GM18505 (cell line): ENCODE results near the gene ZNF70.
"Not testable (repeated sequence)": the region's sequence is repeated elsewhere in the genome, so short reads cannot be mapped to it uniquely, and the experiment has no call there.

Experiments used
- ATAC-seq: cut with Tn5 transposase; IDR thresholded peaks from one replicate; pipeline ENCODE4 v1.9.1; 2021; ENCODE audit not compliant: unreplicated experiment
- POLR2A ChIP-seq: IDR thresholded peaks from 4 replicates; pipeline ENCODE4 v1.6.1; 2011; ENCODE audit warnings: borderline replicate concordance; ENCODE audit not compliant: insufficient read depth, insufficient read length; ENCODE audit errors: extremely low read depth

Gene ZNF70

DNA sequence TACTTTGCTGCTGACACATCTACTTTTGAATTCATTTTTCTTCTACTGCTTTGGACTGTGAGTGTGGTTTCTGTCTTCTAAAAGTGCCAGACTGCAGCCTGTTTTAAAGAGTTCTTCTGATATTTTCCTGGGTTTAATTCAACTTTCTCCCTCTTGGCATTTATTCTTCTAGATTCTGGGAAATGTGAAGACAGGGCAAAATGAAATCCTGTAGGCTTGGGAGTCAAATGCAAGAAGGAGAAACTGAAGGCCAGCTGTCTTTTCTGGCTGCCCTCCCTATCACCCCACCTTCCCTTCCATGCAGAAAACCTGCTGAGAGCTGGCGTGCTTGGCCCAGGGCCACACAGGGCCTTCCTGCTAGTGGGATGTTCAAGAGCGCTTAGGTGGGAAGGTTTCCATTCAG is 7.6 kb downstream of the ZNF70 start:
- TF ChIP-seq POLR2A = no peak
- no peak for ATAC-seq

DNA sequence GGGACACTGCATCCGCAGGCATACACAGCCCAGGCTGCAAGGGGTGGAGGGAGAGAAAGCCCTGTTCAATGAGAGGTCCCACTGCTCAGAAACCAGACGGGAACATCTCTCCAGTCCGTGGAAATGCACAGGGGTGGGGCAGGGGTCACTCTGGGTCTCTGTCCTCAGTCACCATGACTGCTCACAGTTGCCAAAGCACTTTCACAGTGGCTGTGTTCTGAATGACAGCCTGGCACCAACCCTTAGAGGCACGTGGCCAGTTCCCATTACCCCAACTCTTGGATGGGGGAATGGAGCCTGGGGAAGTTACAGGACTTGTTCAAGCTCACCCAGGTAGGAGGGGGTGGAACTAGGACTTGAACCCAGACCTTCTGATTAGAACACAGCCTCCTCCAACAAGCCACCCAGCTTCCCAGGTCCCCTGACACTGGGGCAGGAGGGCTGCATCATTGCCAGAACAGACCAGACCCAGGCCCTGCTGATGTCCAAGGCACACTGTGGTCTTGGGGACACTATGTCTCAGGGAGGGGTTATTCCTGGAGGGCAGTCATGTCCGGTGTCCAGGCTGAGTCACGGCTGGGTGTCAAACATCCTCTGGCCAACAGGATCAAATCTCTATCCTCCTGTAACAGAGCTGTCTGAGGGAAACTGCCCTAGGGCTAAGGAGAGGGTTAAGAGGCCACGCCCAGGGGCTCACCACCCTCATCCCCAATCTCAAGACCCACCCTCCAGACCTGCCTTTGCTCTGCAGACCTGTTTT is 8.2 kb downstream of the ZNF70 start:
- no peak for TF ChIP-seq POLR2A
- ATAC-seq = no peak

DNA sequence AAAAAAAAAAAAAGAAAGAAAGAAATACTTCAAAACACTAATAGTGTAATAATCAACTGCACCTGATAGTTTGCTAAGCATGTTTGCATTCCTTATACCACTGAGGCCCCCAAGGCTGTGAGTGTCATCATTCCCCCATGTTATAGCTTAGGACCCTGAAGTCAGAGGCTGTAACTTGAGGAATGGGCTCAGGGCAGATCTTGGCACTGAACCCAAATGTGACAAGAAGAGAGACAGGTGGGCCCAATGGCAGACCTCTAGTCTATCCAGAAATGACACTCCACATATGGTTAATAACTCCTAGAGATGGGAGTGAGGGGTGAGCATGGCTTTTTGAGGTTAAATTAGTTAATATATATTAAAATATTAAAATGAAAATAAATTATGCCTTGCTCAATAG is 13.2 kb downstream of the ZNF70 start:
- TF ChIP-seq POLR2A = no peak
- ATAC-seq = no peak

DNA sequence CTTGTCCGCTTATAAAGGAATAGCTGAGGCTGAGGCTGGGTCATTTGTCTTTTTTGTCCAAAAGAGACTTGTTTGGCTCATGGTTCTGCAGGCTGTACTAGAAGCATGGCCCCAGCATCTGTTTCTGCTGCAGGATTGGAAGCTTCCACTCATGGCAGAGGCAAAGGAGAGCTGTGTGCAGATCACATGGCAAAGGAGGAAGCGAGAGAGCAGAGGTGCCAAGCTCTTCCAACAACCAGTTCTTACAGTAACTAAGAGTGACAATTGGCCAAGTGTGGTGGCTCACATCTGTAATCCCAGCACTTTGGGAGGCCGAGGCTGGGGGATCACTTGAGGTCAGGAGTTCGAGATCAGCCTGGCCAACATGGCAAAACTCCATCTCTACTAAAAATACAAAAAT is 22.8 kb downstream of the ZNF70 start:
- ATAC-seq = not testable (repeated sequence)

DNA sequence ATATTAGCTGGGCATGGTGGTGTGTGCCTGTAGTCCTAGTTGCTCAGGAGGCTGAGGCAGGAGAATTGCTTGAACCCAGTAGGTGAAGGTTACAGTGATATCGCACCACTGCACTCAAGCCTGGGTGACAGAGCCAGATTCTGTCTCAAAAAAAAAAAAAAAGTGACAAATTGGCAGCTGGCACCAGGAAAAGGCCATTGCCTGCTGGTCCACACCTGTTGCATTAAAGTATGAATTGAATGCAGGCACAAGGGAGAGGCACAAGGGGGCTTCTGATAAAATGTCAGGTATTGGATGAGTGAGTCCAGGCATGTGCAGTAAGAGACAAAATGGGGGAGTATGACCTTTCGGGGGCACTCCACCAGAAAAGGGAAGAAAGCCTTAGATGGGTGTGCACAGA is 28.2 kb downstream of the ZNF70 start:
- no peak for TF ChIP-seq POLR2A
- no peak for ATAC-seq

GRCh38 chr22:23722160-23722559 is 28.8 kb downstream of the ZNF70 start:
- no peak for TF ChIP-seq POLR2A
- no peak for ATAC-seq

DNA sequence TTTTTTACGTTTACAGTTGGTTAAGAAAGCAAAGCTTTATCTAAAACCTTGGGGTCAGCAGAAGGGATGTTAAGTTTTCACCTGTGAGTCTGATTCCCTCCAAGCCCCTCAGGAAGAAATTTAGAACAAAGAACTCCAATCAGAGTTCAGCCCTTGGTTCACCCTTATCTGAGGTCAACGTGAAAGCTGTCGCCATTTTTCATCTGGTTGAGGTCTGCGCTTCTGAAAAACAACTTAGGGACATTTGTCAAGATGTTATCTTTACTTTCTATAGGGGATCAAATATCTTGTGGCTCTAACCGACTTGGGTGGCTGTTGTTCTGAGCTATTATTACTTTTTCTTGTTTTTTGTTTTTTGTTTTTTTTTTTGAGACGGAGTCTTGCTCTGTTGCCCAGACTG is 30.1 kb downstream of the ZNF70 start:
- no peak for TF ChIP-seq POLR2A
- no peak for ATAC-seq

DNA sequence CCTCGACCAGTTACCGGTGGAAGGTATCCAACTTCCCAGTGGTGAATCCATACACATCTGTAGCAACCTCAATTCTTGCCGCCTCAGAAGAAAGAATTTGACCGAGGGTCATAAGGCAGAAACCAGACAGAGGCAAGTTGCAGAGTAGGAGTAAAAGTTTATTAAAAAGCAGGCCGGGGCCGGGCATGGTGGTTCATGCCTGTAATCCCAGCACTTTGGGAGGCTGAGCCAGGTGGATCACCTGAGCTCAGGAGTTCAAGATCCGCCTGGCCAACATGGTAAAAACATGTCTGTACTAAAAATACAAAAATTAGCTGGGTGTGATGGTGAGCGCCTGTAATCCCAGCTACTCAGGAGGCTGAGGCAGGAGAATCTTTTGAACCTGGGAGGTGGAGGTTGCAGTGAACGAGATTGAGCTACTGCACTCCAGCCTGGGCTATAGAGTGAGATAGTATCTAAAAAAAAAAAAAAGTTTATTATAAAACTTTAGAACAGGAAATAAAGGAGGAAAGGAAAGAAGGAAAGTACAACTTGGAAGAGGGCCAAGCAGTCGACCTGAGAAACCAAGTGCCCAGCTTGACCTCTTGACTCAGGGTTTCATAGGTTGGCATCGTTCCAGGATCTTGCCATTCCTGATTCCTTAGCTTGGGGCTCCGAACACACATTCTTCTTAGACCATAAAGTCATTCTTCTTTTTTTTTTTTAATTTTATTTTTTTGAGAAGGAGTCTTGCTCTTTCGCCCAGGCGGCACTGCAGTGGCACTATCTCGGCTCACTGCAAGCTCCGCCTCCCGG is 32.3 kb downstream of the ZNF70 start:
- ATAC-seq = no peak
- TF ChIP-seq POLR2A = no peak

- peak; percentile 70 for ATAC-seq
- TF ChIP-seq POLR2A = peak; percentile 90
Measured at GRCh38 chr22:23716811-23717801, 33.8 kb downstream of the ZNF70 start.

GRCh38 chr22:23715806-23716375 is 35.0 kb downstream of the ZNF70 start:
- no peak for TF ChIP-seq POLR2A

GRCh38 chr22:23714596-23715578 is 36.0 kb downstream of the ZNF70 start:
- no peak for ATAC-seq
- no peak for TF ChIP-seq POLR2A

More at GRCh38 chr22:23715806-23716375, 35.0 kb downstream of the ZNF70 start:
- ATAC-seq = no peak
